Thoracic aorta (tissue), 2 donors: Measurements from ENCODE around the gene DOCK7. TPM values are rescaled to one million over a fixed set of nuclear protein-coding genes. Genes with fewer than 3 reads are reported as not detected.

Source experiments
- ATAC-seq: fragments of 150-250 bp; one replicate; pipeline ENCODE4 v1.8.0; 2017; ENCODE audit warnings: low read depth; ENCODE audit not compliant: insufficient number of reproducible peaks, low FRiP score
- DNase-seq: peaks from one replicate; pipeline ENCODE4 v3.0.0-alpha.2; 2020; ENCODE audit warnings: low spot score
- H3K27ac ChIP-seq, 2 donors: fragments of 200-600 bp; sonication (generic); 1 replicate in 1 of 2; 2 replicates in 1 of 2; pipeline ENCODE4 v1.5.1; 2016; ENCODE audit warnings: mild to moderate bottlenecking in 2 of 2, moderate library complexity in 2 of 2
- H3K27me3 ChIP-seq: fragments of 200-600 bp; sonication (generic); replicated peaks from 2 replicates; pipeline ENCODE4 v1.6.0; 2016; ENCODE audit warnings: mild to moderate bottlenecking; ENCODE audit not compliant: insufficient read depth
- H3K36me3 ChIP-seq: fragments of 200-600 bp; sonication (generic); one replicate; pipeline ENCODE4 v1.5.1; 2016
- H3K4me1 ChIP-seq, 2 donors: fragments of 200-600 bp; sonication (generic); 1 replicate in 1 of 2; 2 replicates in 1 of 2; pipeline versions ENCODE4 v1.5.1 to v1.6.0; 2016; ENCODE audit warnings: low read depth in 2 of 2, mild to moderate bottlenecking in 1 of 2; ENCODE audit not compliant: control insufficient read depth in 1 of 2
- H3K4me3 ChIP-seq: fragments of 200-600 bp; sonication (generic); 2 replicates; pipeline ENCODE4 v1.5.1; 2016; ENCODE audit warnings: mild to moderate bottlenecking
- H3K9me3 ChIP-seq: fragments of 200-600 bp; sonication (generic); 2 replicates; pipeline ENCODE4 v1.5.1; 2016
- CTCF ChIP-seq: fragments of 200-600 bp; sonication (generic); IDR thresholded peaks from one replicate; pipeline ENCODE4 v1.5.1; 2019; ENCODE audit warnings: antibody characterized with exemption
- total RNA-seq, 2 donors: library from RNA; depleted of rRNA; stranded (reverse); fragments of >200 nt; gene quantifications; one replicate each; pipeline versions ENCODE4 v1.1.0 to v1.2.3, GENCODE V29; 2016

DOCK7 gene
- total RNA-seq, 2 donors from 2014 or later = 52.7 to 75.7 TPM

DNA sequence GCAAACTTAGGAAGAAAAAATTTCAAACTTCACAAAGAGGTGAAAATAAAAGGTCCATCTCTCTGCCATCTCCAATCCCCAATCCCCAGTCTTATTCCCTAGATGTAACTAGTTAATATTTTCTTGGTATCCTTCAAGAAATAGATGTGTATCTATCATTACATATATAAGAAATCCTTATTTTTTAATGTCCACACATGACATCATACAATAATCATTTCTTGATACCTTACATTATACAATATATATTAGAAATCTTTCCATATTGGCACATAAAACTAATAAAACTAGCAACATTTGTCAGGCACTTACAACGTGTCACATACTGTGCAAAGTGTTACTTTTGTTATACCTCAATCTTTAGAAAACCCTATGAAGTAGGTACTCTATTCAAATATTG is 16.2 kb downstream of the DOCK7 start:
- Histone ChIP-seq H3K36me3 (no peaks in the 10 kb centered on the region), H3K27me3 (no peaks in the 10 kb centered on the region), H3K4me3 (no peak overlapping the region), H3K27ac (no peak overlapping the region), H3K9me3 (no peaks in the 10 kb centered on the region), H3K4me1 (peaks cover 8 to 28% of the 10 kb centered on the region in 2 donors)
- ATAC-seq (no peak), DNase-seq (no peak)
- TF ChIP-seq CTCF = no peak

- ATAC-seq = no peak
- H3K4me3 ChIP-seq = no peak overlapping the region
- no peaks in the 10 kb centered on the region for H3K36me3 ChIP-seq
- H3K27me3 ChIP-seq = no peaks in the 10 kb centered on the region
- no peaks in the 10 kb centered on the region for H3K9me3 ChIP-seq
- no peak for DNase-seq
- H3K27ac ChIP-seq = no peak overlapping the region
- peaks cover 0 to 20% of the 10 kb centered on the region in 2 donors for H3K4me1 ChIP-seq
- TF ChIP-seq CTCF = no peak
Measured at GRCh38 chr1:62654744-62655143, 33.4 kb downstream of the DOCK7 start.

- Histone ChIP-seq H3K9me3 (no peaks in the 10 kb centered on the region), H3K4me3 (no peak overlapping the region), H3K36me3 (no peaks in the 10 kb centered on the region), H3K4me1 (peaks cover 0 to 16% of the 10 kb centered on the region in 2 donors), H3K27me3 (no peaks in the 10 kb centered on the region), H3K27ac (no peak overlapping the region)
- DNase-seq = no peak
- no peak for ATAC-seq
- no peak for TF ChIP-seq CTCF
Measured at GRCh38 chr1:62652387-62652786, 35.8 kb downstream of the DOCK7 start.

GRCh38 chr1:62643283-62643682 is 44.9 kb downstream of the DOCK7 start:
- Histone ChIP-seq H3K36me3 (peaks cover 8% of the 10 kb centered on the region), H3K4me3 (no peak overlapping the region), H3K4me1 (no peaks in the 10 kb centered on the region), H3K27me3 (no peaks in the 10 kb centered on the region), H3K9me3 (no peaks in the 10 kb centered on the region), H3K27ac (no peak overlapping the region)
- TF ChIP-seq CTCF = no peak
- ATAC-seq = no peak
- no peak for DNase-seq

DNA sequence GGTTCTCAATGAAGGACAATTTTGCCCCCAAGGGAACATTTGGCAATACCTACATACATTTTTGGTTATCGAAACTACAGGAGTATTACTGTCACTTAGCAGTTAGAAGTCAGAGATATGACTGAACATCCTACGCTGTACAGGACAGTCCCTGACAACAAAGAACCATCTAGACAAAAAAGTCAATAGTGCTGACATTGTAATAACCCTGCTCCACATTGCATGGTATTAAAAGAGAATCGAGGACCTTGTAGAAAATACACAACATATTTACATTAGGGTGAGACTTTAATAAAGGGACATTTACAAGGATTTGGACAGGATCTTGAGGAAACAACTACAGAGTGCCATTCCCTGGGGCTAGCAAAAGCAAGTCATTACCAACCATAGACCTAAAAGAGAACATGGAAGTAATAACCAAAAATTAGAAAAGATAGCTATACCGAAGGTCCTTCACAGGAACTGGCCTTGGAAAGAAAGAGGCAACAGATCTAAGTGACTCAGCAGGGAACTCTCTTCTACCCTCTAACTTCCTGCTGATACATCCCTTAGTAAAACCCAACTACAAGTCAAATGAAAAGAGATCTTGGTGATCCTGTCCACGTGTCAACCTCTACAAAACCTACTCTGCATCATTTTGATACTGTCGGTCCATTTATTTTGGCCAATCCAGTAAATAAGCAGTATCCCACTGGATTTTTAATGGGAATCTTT is 50.6 kb downstream of the DOCK7 start:
- DNase-seq = no peak
- no peak overlapping the region for H3K27ac ChIP-seq
- peaks cover 15% of the 10 kb centered on the region for H3K36me3 ChIP-seq
- no peak overlapping the region for H3K4me3 ChIP-seq
- no peak for TF ChIP-seq CTCF
- no peaks in the 10 kb centered on the region for H3K9me3 ChIP-seq
- H3K4me1 ChIP-seq = no peaks in the 10 kb centered on the region
- no peak for ATAC-seq
- H3K27me3 ChIP-seq = no peaks in the 10 kb centered on the region
